ENCODE data around the gene GNPDA1. TPM values are rescaled to one million over a fixed set of nuclear protein-coding genes. Genes with fewer than 3 reads are reported as not detected.

The GNPDA1 gene
- total and polyA plus RNA-seq, 9 of the 15 experiments (the other 6 are each of a cell fraction or from before 2014, with no cell fraction given): 14.1 to 145 (median 52.2) TPM

- Histone ChIP-seq H3K36me3 (ENCODE audit: control insufficient read depth, insufficient read depth, low read length) (peaks cover 70% of the 10 kb centered on the region), H3K4me1 (replicated peaks in 1 of 2; ENCODE audit: control insufficient read depth in 2 of 2, insufficient read depth in 2 of 2, low read length in 2 of 2) (no peaks in the 10 kb centered on the region), H3K27ac (ENCODE audit: extremely low read depth, low read depth, low read length) (no peak overlapping the region), H3K9me1 (ENCODE audit: control insufficient read depth, insufficient read depth, low read length) (no peaks in the 10 kb centered on the region), H3K79me2 (ENCODE audit: control insufficient read depth, insufficient read depth, low read length) (no peaks in the 10 kb centered on the region), H2AFZ (ENCODE audit: low read depth, low read length) (no peak overlapping the region), H3K4me2 (ENCODE audit: insufficient read depth, low read length) (no peak overlapping the region), H3K9me3 (replicated peaks; ENCODE audit: control insufficient read depth, insufficient read depth, low read depth, low read length) (no peaks in the 10 kb centered on the region), H4K20me1 (replicated peaks; ENCODE audit: control insufficient read depth, insufficient read depth, low read length) (no peaks in the 10 kb centered on the region), H3K4me3 (no peak overlapping the region), H3K27me3 (ENCODE audit: control insufficient read depth in 2 of 2, insufficient read depth in 2 of 2, low read length in 2 of 2) (no peaks in the 10 kb centered on the region), H3K9ac (ENCODE audit: insufficient read depth in 1 of 2, low read depth in 2 of 2, low read length in 2 of 2) (no peak overlapping the region)
- BruUV-seq (replicated peaks): TSS peak; percentile 40
- 72% methylated on average over 6 of the region's 6 CpGs for WGBS (ENCODE audit: insufficient coverage, low coverage, missing lambda C conversion rate)
- in situ Hi-C loops (cut with MboI): no loop called here
- TF ChIP-seq CTCF (IDR thresholded peaks at IDR 0.05 in 2 of 3, conservative IDR thresholded peaks at IDR 0.05 in 1 of 3; ENCODE audit: insufficient read depth in 2 of 3, low read depth in 1 of 3, low read length in 3 of 3) (peak; percentile 48 to 57 (median 55); a peak in 5 of 6 replicates), CBFA2T2 (conservative IDR thresholded peaks at IDR 0.05) (no peak), SAFB2 (IDR thresholded peaks at IDR 0.05; ENCODE audit: borderline replicate concordance, low read depth, low read length, severe bottlenecking) (no peak), RAD21 (CRISPR knock-in tag; conservative IDR thresholded peaks at IDR 0.05 in 1 of 2, IDR thresholded peaks at IDR 0.05 in 1 of 2) (peak; percentile 13 to 46; a peak in 2 of 4 replicates), REST (IDR thresholded peaks at IDR 0.05; ENCODE audit: borderline replicate concordance) (peak; percentile 34; the same call in 1 of the 2 replicates), REST (CRISPR knock-in tag; IDR thresholded peaks at IDR 0.05; ENCODE audit: low read depth) (no peak)
- DNase-seq (ENCODE audit: extremely low read depth in 1 of 4, low spot score in 3 of 4) (peak in 2 of 4 experiments; percentile 21 to 26), ATAC-seq (peak; percentile 78), FAIRE-seq (peak; percentile 6)
- POLR2A ChIA-PET: interaction anchor here (0.7 to 1.2 kb wide), 4 partner anchors 10 to 116 kb away, joined by 3 read pairs; no protein-coding TSS in a partner anchor
- intact Hi-C loops (cut with micrococcal nuclease): no loop called here
- CTCF ChIA-PET (ENCODE audit: low intra/inter-chr PET ratio): interaction anchor here (0.6 to 1.8 kb wide), 3 partner anchors 141 to 476 kb away, joined by 3 to 6 read pairs (median 4); no protein-coding TSS in a partner anchor
These were observed 11.9 kb downstream of the GNPDA1 start for GRCh38 chr5:142000704-142001484.
